H9 (cell line): ENCODE data around the gene RABGAP1L. TPM values are rescaled to one million over a fixed set of nuclear protein-coding genes. Genes with fewer than 3 reads are reported as not detected.

Experiments used
- DNase-seq: peaks from one replicate; pipeline ENCODE4 v3.0.0-alpha.2; 2017
- H2AFZ ChIP-seq: one replicate; pipeline ENCODE4 v1.6.1; 2013; ENCODE audit warnings: mild to moderate bottlenecking, low read length, control low read depth, moderate library complexity
- H2AK5ac ChIP-seq: 2 replicates; pipeline ENCODE4 v1.6.1; 2013; ENCODE audit warnings: low read length, control low read depth, mixed read lengths; ENCODE audit not compliant: insufficient read length
- H2BK120ac ChIP-seq: one replicate; pipeline ENCODE4 v1.6.1; 2013; ENCODE audit warnings: low read depth, mild to moderate bottlenecking, low read length, control low read depth, inconsistent platforms; ENCODE audit not compliant: poor library complexity, severe bottlenecking
- H2BK12ac ChIP-seq: 2 replicates; pipeline ENCODE4 v1.6.1; 2013; ENCODE audit warnings: low read length, control low read depth, mixed read lengths, low read depth; ENCODE audit not compliant: insufficient read length
- H2BK15ac ChIP-seq: 2 replicates; pipeline ENCODE4 v1.6.1; 2013; ENCODE audit warnings: low read depth, low read length, control low read depth
- H2BK20ac ChIP-seq: one replicate; pipeline ENCODE4 v1.6.1; 2013; ENCODE audit warnings: low read depth, mild to moderate bottlenecking, low read length, control low read depth, inconsistent platforms; ENCODE audit not compliant: poor library complexity, severe bottlenecking
- H2BK5ac ChIP-seq: 2 replicates; pipeline ENCODE4 v1.6.1; 2013; ENCODE audit warnings: low read length, control low read depth, mixed read lengths; ENCODE audit not compliant: insufficient read length
- H3K14ac ChIP-seq: 2 replicates; pipeline ENCODE4 v1.6.1; 2013; ENCODE audit warnings: low read length, control low read depth; ENCODE audit not compliant: insufficient read depth
- H3K18ac ChIP-seq: 2 replicates; pipeline ENCODE4 v1.6.1; 2013; ENCODE audit warnings: low read depth, mild to moderate bottlenecking, mixed read lengths, low read length, control low read depth; ENCODE audit not compliant: insufficient read length
- H3K23ac ChIP-seq: 2 replicates; pipeline ENCODE4 v1.6.1; 2013; ENCODE audit warnings: low read length, control low read depth, mixed read lengths, low read depth; ENCODE audit not compliant: insufficient read length
- H3K23me2 ChIP-seq: 2 replicates; pipeline ENCODE4 v1.6.1; 2013; ENCODE audit warnings: low read depth, mild to moderate bottlenecking, mixed read lengths, low read length, control low read depth; ENCODE audit not compliant: insufficient read length, poor library complexity, severe bottlenecking
- H3K27ac ChIP-seq: 2 replicates; pipeline ENCODE4 v1.5.1; 2013; ENCODE audit warnings: low read length, control low read depth, mixed read lengths, low read depth; ENCODE audit not compliant: insufficient read length
- H3K27me3 ChIP-seq: 2 replicates; pipeline ENCODE4 v1.6.1; 2013; ENCODE audit warnings: low read length, control low read depth, inconsistent platforms; ENCODE audit not compliant: insufficient read depth
- H3K4ac ChIP-seq: 2 replicates; pipeline ENCODE4 v1.6.1; 2013; ENCODE audit warnings: low read depth, mild to moderate bottlenecking, control low read depth, inconsistent platforms, low read length, moderate library complexity
- H3K4me1 ChIP-seq: 2 replicates; pipeline ENCODE4 v1.6.1; 2013; ENCODE audit warnings: low read length, control low read depth, inconsistent platforms; ENCODE audit not compliant: insufficient read depth
- H3K4me2 ChIP-seq: 2 replicates; pipeline ENCODE4 v1.6.1; 2013; ENCODE audit warnings: low read length, control low read depth, mixed read lengths; ENCODE audit not compliant: insufficient read length, insufficient read depth
- H3K56ac ChIP-seq: 2 replicates; pipeline ENCODE4 v1.6.1; 2013; ENCODE audit warnings: low read depth, mild to moderate bottlenecking, mixed read lengths, low read length, control low read depth; ENCODE audit not compliant: insufficient read length
- H3K79me1 ChIP-seq: 2 replicates; pipeline ENCODE4 v1.6.1; 2013; ENCODE audit warnings: low read depth, mild to moderate bottlenecking, moderate library complexity, low read length, control low read depth, inconsistent platforms; ENCODE audit not compliant: insufficient read depth, poor library complexity, severe bottlenecking
- H3K79me2 ChIP-seq: 2 replicates; pipeline ENCODE4 v1.6.1; 2013; ENCODE audit warnings: low read length, control low read depth, inconsistent platforms; ENCODE audit not compliant: insufficient read depth
- H3K9ac ChIP-seq: 2 replicates; pipeline ENCODE4 v1.6.1; 2013; ENCODE audit warnings: low read length, control low read depth, mixed read lengths; ENCODE audit not compliant: insufficient read length; ENCODE audit errors: extremely low read depth
- H3K9me3 ChIP-seq: one replicate; pipeline ENCODE4 v1.6.1; 2013; ENCODE audit warnings: low read depth, low read length, inconsistent platforms; ENCODE audit not compliant: control insufficient read depth
- H3T11ph ChIP-seq: one replicate; pipeline ENCODE4 v1.6.1; 2013; ENCODE audit warnings: mild to moderate bottlenecking, low read length, control low read depth, inconsistent platforms
- H4K20me1 ChIP-seq: one replicate; pipeline ENCODE4 v1.6.1; 2013; ENCODE audit not compliant: control insufficient read depth, insufficient read length, insufficient read depth
- H4K5ac ChIP-seq: 2 replicates; pipeline ENCODE4 v1.6.1; 2013; ENCODE audit warnings: low read depth, mild to moderate bottlenecking, mixed read lengths, low read length, control low read depth; ENCODE audit not compliant: insufficient read length
- H4K8ac ChIP-seq: replicated peaks from 2 replicates; pipeline ENCODE4 v1.6.1; 2013; ENCODE audit warnings: low read length, control low read depth, mixed read lengths, low read depth; ENCODE audit not compliant: insufficient read length
- H4K91ac ChIP-seq: 2 replicates; pipeline ENCODE4 v1.6.1; 2013; ENCODE audit warnings: low read depth, mild to moderate bottlenecking, moderate library complexity, mixed read lengths, low read length, control low read depth; ENCODE audit not compliant: insufficient read length
- H3K27ac Mint-ChIP-seq, 3 experiments: 2 replicates in 2 of 3; 3 replicates in 1 of 3; pipeline ENCODE4 v1.8.0; 2020 to 2021; ENCODE audit warnings: mixed read lengths in 3 of 3, mild to moderate bottlenecking in 1 of 3, moderate library complexity in 1 of 3
- H3K27me3 Mint-ChIP-seq: 2 replicates; pipeline ENCODE4 v1.8.0; 2021; ENCODE audit warnings: low read depth, mild to moderate bottlenecking, moderate library complexity, mixed read lengths
- H3K36me3 Mint-ChIP-seq, 3 experiments: 2 replicates in 2 of 3; 3 replicates in 1 of 3; pipeline ENCODE4 v1.8.0; 2020 to 2021; ENCODE audit warnings: low read depth in 3 of 3, mixed read lengths in 3 of 3; ENCODE audit not compliant: insufficient read depth in 1 of 3
- H3K4me1 Mint-ChIP-seq, 2 experiments: 2 replicates each; pipeline ENCODE4 v1.8.0; 2020; ENCODE audit warnings: mixed read lengths in 2 of 2
- H3K4me3 Mint-ChIP-seq, 2 experiments: 2 replicates in 1 of 2; 3 replicates in 1 of 2; pipeline ENCODE4 v1.8.0; 2020 to 2021; ENCODE audit warnings: mild to moderate bottlenecking in 2 of 2, mixed read lengths in 2 of 2, moderate library complexity in 1 of 2
- H3K9me3 Mint-ChIP-seq, 2 experiments: 2 replicates in 1 of 2; 3 replicates in 1 of 2; pipeline ENCODE4 v1.8.0; 2020; ENCODE audit warnings: mild to moderate bottlenecking in 2 of 2, mixed read lengths in 2 of 2, moderate library complexity in 1 of 2
- CTCF ChIP-seq: fragments of 200-600 bp; sonication (generic); conservative IDR thresholded peaks from 3 replicates; pipeline ENCODE4 v1.8.0; 2021; ENCODE audit warnings: antibody characterized with exemption, mild to moderate bottlenecking
- total RNA-seq: library from RNA; stranded (reverse); gene quantifications from 2 replicates; pipeline ENCODE4 v1.2.1, GENCODE V29; 2021

RABGAP1L gene
- total RNA-seq, 1 experiment from 2014 or later: 147 TPM

DNA sequence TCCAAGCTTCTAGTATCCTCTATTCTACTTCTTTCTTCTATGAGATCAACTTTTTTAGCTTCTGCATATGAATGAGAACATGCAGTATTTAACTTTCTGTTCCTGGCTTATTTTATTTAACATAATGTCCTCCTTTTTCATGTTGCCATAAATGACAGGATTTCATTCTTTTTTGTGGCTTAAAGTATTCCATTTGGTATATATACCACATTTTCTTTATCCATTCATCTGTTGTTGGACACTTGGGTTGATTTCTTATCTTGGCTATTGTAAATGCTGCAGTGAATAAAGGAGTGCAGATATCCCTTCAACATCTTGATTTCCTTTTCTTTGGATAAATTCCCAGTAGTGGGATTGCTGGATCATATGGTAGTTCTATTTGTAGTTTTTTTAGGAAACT is 498.1 kb downstream of the RABGAP1L start:
- Mint-ChIP-seq H3K27me3 (no peaks in the 10 kb centered on the region), H3K4me1 (peaks cover 9 to 14% of the 10 kb centered on the region in 2 experiments), H3K9me3 (peaks cover 5 to 6% of the 10 kb centered on the region in 2 experiments; a peak in 3 of 5 replicates), H3K27ac (no peak overlapping the region), H3K36me3 (peaks cover 0 to 1% (median under 1%) of the 10 kb centered on the region in 3 experiments; a peak in 2 of 7 replicates), H3K4me3 (no peak overlapping the region)
- no peak overlapping the region for H2BK15ac ChIP-seq
- no peaks in the 10 kb centered on the region for H3K79me1 ChIP-seq
- H3K27me3 ChIP-seq: no peaks in the 10 kb centered on the region
- H2AFZ ChIP-seq: no peak overlapping the region
- no peak overlapping the region for H2BK5ac ChIP-seq
- no peak overlapping the region for H4K5ac ChIP-seq
- H3K4me2 ChIP-seq: no peak overlapping the region
- H2BK120ac ChIP-seq: no peak overlapping the region
- H3K23me2 ChIP-seq: no peaks in the 10 kb centered on the region
- H3K9ac ChIP-seq: no peak overlapping the region
- DNase-seq: no peak
- no peaks in the 10 kb centered on the region; the same call in 1 of the 2 replicates for H3K4me1 ChIP-seq
- no peaks in the 10 kb centered on the region for H4K20me1 ChIP-seq
- H3K18ac ChIP-seq: no peak overlapping the region
- no peaks in the 10 kb centered on the region for H3K79me2 ChIP-seq
- no peak overlapping the region for H3K14ac ChIP-seq
- H3K9me3 ChIP-seq: no peaks in the 10 kb centered on the region
- no peak overlapping the region for H3T11ph ChIP-seq
- H3K4ac ChIP-seq: no peak overlapping the region
- no peak overlapping the region for H2AK5ac ChIP-seq
- H2BK20ac ChIP-seq: no peak overlapping the region
- no peak overlapping the region for H3K56ac ChIP-seq
- H3K23ac ChIP-seq: no peak overlapping the region
- H2BK12ac ChIP-seq: no peak overlapping the region
- H4K91ac ChIP-seq: no peak overlapping the region
- H4K8ac ChIP-seq: no peak overlapping the region
- TF ChIP-seq CTCF: no peak
- no peak overlapping the region for H3K27ac ChIP-seq
